Keratinocyte (primary cell): ENCODE data around the gene MGAT5.

Experiments used
- CTCF ChIP-seq, 3 experiments: IDR thresholded peaks in 1 of 3; conservative IDR thresholded peaks in 1 of 3; optimal IDR thresholded peaks in 1 of 3; 2 replicates in 2 of 3; 3 replicates in 1 of 3; pipeline versions ENCODE3 to v1.5.1; 2011; ENCODE audit warnings: low read length in 3 of 3, mild to moderate bottlenecking in 3 of 3, moderate library complexity in 2 of 3, control low read depth in 1 of 3, inconsistent platforms in 1 of 3; ENCODE audit not compliant: insufficient read depth in 2 of 3; ENCODE audit errors: extremely low read depth in 1 of 3
- EZH2 ChIP-seq: IDR thresholded peaks from one replicate; pipeline ENCODE4 v1.6.1; 2012; ENCODE audit warnings: inconsistent platforms, mild to moderate bottlenecking, low read length, moderate library complexity

GRCh38 chr2:134284119-134284670 is 30.3 kb downstream of the MGAT5 start:
- TF ChIP-seq EZH2 (no peak), CTCF (optimal IDR thresholded peaks at IDR 0.05 in 1 of 3, IDR thresholded peaks at IDR 0.05 in 1 of 3, conservative IDR thresholded peaks at IDR 0.05 in 1 of 3; ENCODE audit: extremely low read depth in 1 of 3, insufficient read depth in 2 of 3, low read length in 3 of 3) (no peak)
